Amniotic epithelial cell (primary cell): ENCODE measurements around the gene FBXW8.
A peak's percentile ranks its signal among the peaks of the same experiment; 100 is the strongest.

Experiments
- DNase-seq: peaks from one replicate; pipeline ENCODE4 v3.0.0-alpha.2; 2010; ENCODE audit warnings: low read depth

Gene FBXW8

GRCh38 chr12:116885491-116885890, 25.3 kb upstream of the FBXW8 start:
- DNase-seq = no peak

GRCh38 chr12:116887244-116887643, 23.5 kb upstream of the FBXW8 start:
- DNase-seq = no peak

- no peak for DNase-seq
Measured at GRCh38 chr12:116887897-116888296, 22.9 kb upstream of the FBXW8 start.

GRCh38 chr12:116890330-116890729, 20.4 kb upstream of the FBXW8 start:
- no peak for DNase-seq

- no peak for DNase-seq
Measured at GRCh38 chr12:116891019-116891418, 19.7 kb upstream of the FBXW8 start.

- DNase-seq = no peak
Measured at GRCh38 chr12:116892349-116893140, 18.2 kb upstream of the FBXW8 start.

GRCh38 chr12:116894913-116895312, 15.8 kb upstream of the FBXW8 start:
- DNase-seq = no peak

- DNase-seq = no peak
Measured at GRCh38 chr12:116896411-116896924, 14.3 kb upstream of the FBXW8 start.

GRCh38 chr12:116897476-116897875, 13.3 kb upstream of the FBXW8 start:
- DNase-seq = no peak

GRCh38 chr12:116898669-116899068, 12.1 kb upstream of the FBXW8 start:
- DNase-seq = no peak

- no peak for DNase-seq
Measured at GRCh38 chr12:116901612-116902011, 9.1 kb upstream of the FBXW8 start.

- no peak for DNase-seq
Measured at GRCh38 chr12:116903818-116904217, 6.9 kb upstream of the FBXW8 start.

- no peak for DNase-seq
Measured at GRCh38 chr12:116906285-116906684, 4.5 kb upstream of the FBXW8 start.

GRCh38 chr12:116910280-116910644, 488 bp upstream of the FBXW8 start:
- DNase-seq = no peak

GRCh38 chr12:116915326-116915725, 4.6 kb downstream of the FBXW8 start:
- DNase-seq = no peak

GRCh38 chr12:116916122-116916521, 5.4 kb downstream of the FBXW8 start:
- DNase-seq = peak; percentile 40

GRCh38 chr12:116916714-116917114, 6.0 kb downstream of the FBXW8 start:
- DNase-seq = peak; percentile 98

GRCh38 chr12:116918464-116918863, 7.7 kb downstream of the FBXW8 start:
- DNase-seq = no peak

- DNase-seq = no peak
Measured at GRCh38 chr12:116919247-116919661, 8.5 kb downstream of the FBXW8 start.

GRCh38 chr12:116919706-116920485, 9.1 kb downstream of the FBXW8 start:
- no peak for DNase-seq

GRCh38 chr12:116920939-116921338, 10.2 kb downstream of the FBXW8 start:
- no peak for DNase-seq

GRCh38 chr12:116922194-116922897, 11.6 kb downstream of the FBXW8 start:
- DNase-seq = no peak
